Stimulated activated naive CD4-positive, alpha-beta T cell treated with Interleukin-2 at 50 U/mL for 16 hours (primary cell): ENCODE measurements around the gene KCNH8.

ENCODE experiments used
- DNase-seq: peaks from one replicate; lab custom pipeline; 2025; lab: John Stamatoyannopoulos, UW

KCNH8 gene

GRCh38 chr3:19364148-19364547 is 215.8 kb downstream of the KCNH8 start:
- DNase-seq: no peak

DNA sequence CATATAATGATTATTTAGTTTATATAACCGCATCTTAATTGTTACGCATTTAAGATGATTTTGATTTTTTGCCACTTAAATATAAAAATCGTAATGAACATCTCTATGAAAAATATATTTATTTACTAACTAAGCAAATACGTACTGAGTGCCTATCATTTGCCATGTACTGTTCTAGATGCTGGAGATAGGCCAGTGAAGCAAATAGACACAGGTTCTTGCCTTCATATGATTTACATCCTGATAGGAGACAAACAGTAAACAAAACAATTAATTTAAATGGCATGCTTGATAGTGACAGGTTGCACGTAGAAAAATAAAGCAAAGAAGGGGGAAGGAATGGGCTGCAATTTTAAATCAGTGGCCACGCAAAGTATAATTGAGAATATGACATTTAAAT is 217.2 kb downstream of the KCNH8 start:
- no peak for DNase-seq

DNA sequence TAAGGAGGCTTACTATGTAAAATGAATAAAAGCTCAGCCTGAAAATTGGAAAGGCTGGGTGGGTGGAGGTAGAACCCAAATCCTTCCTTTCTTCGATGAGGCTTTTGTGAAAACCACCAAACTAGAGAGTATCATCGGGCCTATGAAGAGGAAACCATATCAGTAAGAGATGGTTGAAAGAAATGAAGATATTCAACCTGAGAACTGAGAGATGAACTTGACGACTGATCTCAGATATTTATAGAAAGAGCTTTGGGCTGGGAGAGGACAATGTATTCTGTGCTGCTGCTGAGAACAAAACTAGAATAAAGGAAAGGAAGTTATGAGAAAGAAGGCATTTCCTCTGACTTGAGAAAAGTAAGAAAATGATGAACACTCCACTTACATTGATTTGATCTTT is 236.6 kb downstream of the KCNH8 start:
- no peak for DNase-seq

- no peak for DNase-seq
Measured at GRCh38 chr3:19392150-19392549, 243.8 kb downstream of the KCNH8 start.

GRCh38 chr3:19394946-19395345 is 246.6 kb downstream of the KCNH8 start:
- no peak for DNase-seq

- no peak for DNase-seq
Measured at GRCh38 chr3:19396726-19397125, 248.4 kb downstream of the KCNH8 start.

DNA sequence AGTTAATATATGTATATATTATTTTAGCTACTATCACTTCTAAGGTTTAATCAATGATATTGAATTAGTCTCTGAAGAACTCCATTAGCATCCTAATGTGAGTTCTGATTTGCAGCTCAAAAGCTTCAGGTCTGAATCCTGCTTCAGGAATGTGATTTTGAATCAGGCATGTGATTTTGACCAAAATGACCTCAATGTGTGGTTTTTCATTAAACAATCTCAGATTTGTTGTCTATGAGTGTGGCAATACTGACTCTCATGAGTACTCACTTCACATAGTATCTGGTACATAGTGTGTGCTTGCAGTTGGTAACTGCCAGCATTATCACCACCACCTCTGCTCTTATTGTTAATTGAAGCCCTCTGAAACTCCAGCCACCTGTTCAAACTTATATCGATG is 251.0 kb downstream of the KCNH8 start:
- no peak for DNase-seq

GRCh38 chr3:19399836-19400235 is 251.5 kb downstream of the KCNH8 start:
- DNase-seq: no peak

DNA sequence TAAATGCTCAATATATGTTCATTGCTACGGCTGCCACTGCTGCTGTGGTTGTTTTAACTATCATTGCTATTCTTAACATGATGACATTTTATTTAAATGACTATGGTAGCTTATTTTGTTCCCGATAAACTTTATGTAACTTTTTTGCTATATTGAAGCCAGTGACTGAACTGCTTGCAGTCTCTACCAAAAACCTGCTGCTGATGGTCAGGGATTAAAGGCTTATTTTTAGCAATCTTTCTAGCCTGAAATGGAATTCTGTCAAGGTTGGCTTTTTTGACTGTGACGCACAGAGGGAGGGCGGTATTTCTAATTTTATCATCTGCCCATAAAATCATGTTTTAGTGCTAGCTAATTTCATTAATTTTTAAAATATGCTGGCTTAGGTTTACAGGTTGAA is 271.8 kb downstream of the KCNH8 start:
- no peak for DNase-seq

DNA sequence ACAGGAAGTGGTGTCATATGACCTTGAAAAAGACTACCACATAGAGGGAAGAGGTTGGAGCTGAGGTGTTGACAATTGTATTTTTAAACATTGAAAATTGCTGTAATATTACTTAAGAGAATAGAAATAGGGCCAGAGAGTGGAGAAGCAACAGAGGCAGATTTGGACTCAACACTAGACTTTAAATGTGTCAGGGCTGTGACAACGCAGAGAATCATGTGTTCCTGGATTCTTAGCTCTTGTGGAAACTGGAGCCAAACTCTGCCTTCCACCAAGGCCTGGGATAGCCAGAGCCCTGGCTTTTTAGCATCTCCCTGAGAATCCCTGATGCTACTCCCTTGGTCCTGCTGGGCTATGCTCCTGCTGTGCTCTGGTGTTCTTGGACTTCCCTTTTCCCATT is 277.5 kb downstream of the KCNH8 start:
- DNase-seq: no peak

GRCh38 chr3:19427422-19428149 is 279.3 kb downstream of the KCNH8 start:
- DNase-seq: no peak

DNA sequence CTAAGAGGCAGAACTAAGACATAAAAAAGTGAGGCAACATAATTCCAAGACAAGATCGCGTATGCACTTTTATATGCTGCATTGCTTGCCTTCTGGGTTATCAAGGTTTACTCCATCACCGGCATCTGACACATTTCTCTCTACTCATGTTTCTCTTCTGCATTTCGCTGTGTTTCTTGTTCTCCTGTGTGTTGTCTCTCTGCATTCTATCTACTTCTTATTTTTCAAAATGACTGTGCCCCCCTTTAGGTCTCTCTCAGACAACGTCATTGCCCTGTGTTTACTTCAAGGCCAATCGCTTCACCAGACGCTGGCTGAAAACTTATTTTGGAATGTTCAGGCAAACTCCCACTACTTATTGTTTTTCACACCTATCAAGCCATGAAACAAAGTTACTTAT is 280.4 kb downstream of the KCNH8 start:
- DNase-seq: no peak

DNA sequence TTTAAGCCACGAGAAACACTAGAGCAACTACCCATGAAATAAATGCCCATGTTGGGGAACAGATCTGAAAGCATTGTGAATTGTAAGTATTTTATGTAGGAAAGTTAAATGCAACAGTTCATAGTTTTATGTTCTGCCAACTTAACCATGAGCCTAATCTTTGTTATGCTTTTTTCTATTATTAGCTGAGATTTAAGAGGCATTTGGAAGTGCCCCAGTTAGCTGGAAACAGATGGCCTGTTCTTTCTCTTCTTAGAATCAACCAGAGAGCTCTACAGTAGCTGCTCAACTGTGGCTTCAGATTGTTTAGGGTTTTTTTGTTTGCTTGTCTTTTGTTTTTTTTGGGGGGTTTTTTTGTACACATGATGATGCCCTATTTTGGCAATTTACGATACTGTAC is 284.4 kb downstream of the KCNH8 start:
- DNase-seq: no peak

DNA sequence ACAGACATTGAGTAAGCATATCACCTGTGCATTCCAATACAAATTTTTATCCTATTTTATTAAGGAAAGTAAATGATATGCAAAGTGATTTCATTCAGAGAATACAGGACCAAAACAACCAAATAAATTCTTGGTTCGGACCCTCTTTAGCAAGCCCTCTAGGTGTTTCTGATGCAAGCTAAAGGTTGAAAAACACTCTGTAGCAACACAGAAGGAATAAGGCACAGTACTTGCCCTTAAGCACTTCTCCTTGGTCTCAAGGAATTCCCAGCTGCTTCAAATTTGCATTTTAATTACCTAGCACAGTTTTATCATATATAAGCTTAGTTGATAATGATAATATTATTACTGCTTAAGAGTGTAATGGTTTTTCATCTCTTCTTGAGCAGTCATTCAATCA is 288.4 kb downstream of the KCNH8 start:
- no peak for DNase-seq

DNA sequence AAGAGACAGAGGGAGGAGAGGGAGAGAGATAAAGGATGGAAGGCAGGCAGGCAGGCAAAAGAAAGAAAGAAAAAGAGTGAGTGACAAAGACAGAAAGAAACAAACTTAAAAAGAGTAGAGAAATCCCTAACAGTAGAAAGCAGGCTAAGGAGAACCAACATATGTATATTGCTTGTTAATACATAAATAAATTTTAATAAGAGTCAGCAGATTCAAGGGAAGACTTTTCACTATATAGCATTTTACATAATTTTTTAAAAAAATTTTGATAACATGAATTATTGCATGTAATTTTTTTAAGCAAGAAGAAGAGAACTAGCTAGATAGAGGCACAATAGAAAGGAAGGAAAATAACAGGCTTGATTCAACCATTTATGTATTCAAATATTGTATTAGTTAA is 291.6 kb downstream of the KCNH8 start:
- DNase-seq: no peak

GRCh38 chr3:19446138-19446537 is 297.8 kb downstream of the KCNH8 start:
- no peak for DNase-seq

DNA sequence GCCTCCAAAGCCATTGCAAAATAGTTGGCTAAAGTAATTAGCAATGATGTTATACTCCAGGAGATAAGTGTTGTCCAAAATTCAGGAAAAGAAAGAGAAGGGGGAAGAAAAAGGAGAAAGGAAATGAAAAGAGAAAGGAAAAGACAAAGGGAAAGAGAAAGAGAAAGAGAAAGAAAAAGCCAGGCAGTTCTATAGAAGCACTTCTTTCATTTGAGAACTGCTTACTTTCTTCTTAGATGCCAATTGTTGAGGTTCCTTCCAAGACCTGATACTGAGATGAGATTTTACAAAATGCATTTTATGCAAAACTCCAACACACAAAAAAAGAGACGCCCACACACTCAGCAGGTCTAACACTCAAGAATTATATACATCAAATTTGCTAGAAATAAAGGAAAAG is 298.4 kb downstream of the KCNH8 start:
- DNase-seq: no peak

- no peak for DNase-seq
Measured at GRCh38 chr3:19455546-19455945, 307.2 kb downstream of the KCNH8 start.

DNA sequence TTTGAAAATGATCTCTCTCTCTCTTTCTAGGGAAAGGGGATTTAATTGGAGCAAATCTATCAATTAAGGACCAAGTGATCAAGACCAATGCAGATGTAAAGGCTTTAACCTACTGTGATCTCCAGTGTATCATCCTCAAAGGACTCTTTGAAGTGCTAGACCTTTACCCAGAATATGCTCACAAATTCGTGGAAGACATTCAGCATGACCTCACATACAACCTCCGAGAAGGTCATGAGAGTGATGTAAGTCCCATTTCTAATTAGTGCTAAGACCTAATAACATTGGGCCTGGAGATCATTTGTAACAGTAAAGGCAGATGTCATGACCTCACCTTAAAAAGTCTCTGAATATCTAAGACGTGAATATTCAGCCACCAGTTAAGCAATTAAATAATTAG is 308.4 kb downstream of the KCNH8 start:
- no peak for DNase-seq

- no peak for DNase-seq
Measured at GRCh38 chr3:19457449-19457848, 309.1 kb downstream of the KCNH8 start.

DNA sequence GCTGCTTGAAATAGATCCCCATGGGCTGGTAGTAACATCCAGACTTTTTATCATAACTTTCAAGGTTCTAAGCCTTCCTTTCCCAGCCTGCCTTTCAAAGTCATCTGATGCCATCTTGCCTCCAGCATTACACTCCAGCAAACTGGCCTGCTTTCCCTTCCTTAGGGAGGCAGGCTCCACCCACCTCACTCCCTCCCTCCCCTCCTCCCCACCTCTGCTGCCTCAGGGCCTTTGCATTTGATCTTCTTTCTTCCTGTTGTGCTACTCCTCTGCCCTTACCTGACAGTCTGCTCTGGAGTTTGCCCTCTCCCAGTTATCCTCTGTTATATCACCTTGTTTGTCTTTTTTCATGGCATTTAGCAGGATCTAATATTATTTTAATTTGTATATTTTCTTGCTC is 319.5 kb downstream of the KCNH8 start:
- no peak for DNase-seq

- DNase-seq: no peak
Measured at GRCh38 chr3:19471138-19471537, 322.8 kb downstream of the KCNH8 start.

DNA sequence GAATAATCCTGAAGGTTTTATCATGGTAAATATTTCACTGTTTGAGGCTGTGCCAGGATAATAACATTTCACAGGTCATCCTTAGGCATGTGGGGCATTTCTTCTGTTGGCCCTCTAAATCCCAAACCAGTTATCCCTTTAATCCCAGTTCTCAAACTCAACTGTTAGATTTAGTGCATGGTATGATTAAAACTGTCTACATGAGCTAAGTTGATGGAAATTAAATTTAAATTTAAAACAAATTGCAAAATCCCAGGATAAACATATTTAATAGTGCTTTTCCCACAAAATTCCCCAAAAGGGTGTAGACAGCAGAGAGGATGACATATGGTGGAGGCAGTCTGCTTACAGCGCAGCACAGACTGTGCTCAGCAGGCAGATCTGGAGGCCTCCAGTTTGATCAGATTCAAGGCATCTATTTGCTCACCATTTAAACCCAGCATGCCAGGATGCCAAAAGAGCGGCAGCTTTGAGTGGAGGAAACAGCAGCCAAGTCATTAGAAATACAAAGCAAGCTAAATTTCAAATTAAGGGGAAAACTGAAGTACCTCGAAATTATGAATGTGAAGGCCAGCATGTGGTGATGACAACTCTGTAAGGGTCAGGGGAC is 325.8 kb downstream of the KCNH8 start:
- DNase-seq: no peak

GRCh38 chr3:19476281-19476680 is 328.0 kb downstream of the KCNH8 start:
- no peak for DNase-seq
